GM23338 (cell line): ENCODE data around the gene ZNF282.

ENCODE experiments used
- CREB1 ChIP-seq: fragments of 250-450 bp; sonication (Bioruptor Pico); IDR thresholded peaks from 2 replicates; pipeline ENCODE4 v1.5.0; 2020; ENCODE audit warnings: low read depth, mild to moderate bottlenecking, moderate library complexity
- CTCF ChIP-seq, 2 experiments: fragments of 200-600 bp in 1 of 2; sonication (generic) in 1 of 2; conservative IDR thresholded peaks; 2 replicates each; pipeline versions ENCODE4 v1.5.1 to v1.6.1; 2016 to 2017; ENCODE audit warnings: antibody characterized with exemption in 2 of 2, low read depth in 2 of 2, mild to moderate bottlenecking in 2 of 2, moderate library complexity in 1 of 2
- ETS1 ChIP-seq: IDR thresholded peaks from 2 replicates; pipeline ENCODE4 v1.6.1; 2016; ENCODE audit warnings: antibody characterized with exemption
- EZH2 ChIP-seq: fragments of 200-600 bp; sonication (generic); IDR thresholded peaks from one replicate; pipeline ENCODE4 v1.8.0; 2017; ENCODE audit warnings: antibody characterized with exemption, mild to moderate bottlenecking, low read depth; ENCODE audit not compliant: unreplicated experiment
- EZH2phosphoT487 ChIP-seq: fragments of 200-600 bp; sonication (generic); IDR thresholded peaks from one replicate; pipeline ENCODE4 v1.8.1; 2018; ENCODE audit warnings: antibody characterized with exemption; ENCODE audit not compliant: unreplicated experiment
- NANOG ChIP-seq: IDR thresholded peaks from 2 replicates; pipeline ENCODE4 v1.6.1; 2016; ENCODE audit warnings: antibody characterized with exemption, borderline replicate concordance
- POLR2AphosphoS5 ChIP-seq: IDR thresholded peaks from 2 replicates; pipeline ENCODE4 v1.6.1; 2016; ENCODE audit warnings: antibody characterized with exemption, low read depth
- REST ChIP-seq: IDR thresholded peaks from one replicate; pipeline ENCODE4 v1.6.1; 2018; ENCODE audit warnings: antibody characterized with exemption; ENCODE audit not compliant: unreplicated experiment
- ZNF114 ChIP-seq: fragments of 250-450 bp; sonication (Bioruptor Pico); IDR thresholded peaks from 2 replicates; pipeline ENCODE4 v1.5.0; 2020; ENCODE audit warnings: mild to moderate bottlenecking, moderate library complexity

- TF ChIP-seq EZH2 (no peak), CTCF (conservative IDR thresholded peaks at IDR 0.05; ENCODE audit: low read depth in 2 of 2) (no peak), POLR2AphosphoS5 (no peak), EZH2phosphoT487 (no peak), REST (no peak), NANOG (no peak), CREB1 (CRISPR knock-in tag) (no peak), ZNF114 (CRISPR knock-in tag) (no peak), ETS1 (no peak)
Measured at GRCh38 chr7:149266451-149266850, 71.1 kb downstream of the ZNF282 start.
